ENCODE data around the gene CERS6. TPM values are rescaled to one million over a fixed set of nuclear protein-coding genes. Genes with fewer than 3 reads are reported as not detected.

Gene CERS6
- total and polyA plus RNA-seq, 12 donors, result 5.0 to 110 (median 29.6) TPM

GRCh38 chr2:168612719-168613118, 156.6 kb downstream of the CERS6 start:
- Histone ChIP-seq H3K4me1 (replicated peaks in 1 of 2) (no peaks in the 10 kb centered on the region), H3K27ac (no peak overlapping the region), H3K27me3 (no peaks in the 10 kb centered on the region), H3K36me3 (replicated peaks in 1 of 2) (no peaks in the 10 kb centered on the region), H3K4me3 (no peak overlapping the region), H3K9me3 (replicated peaks in 1 of 3) (no peaks in the 10 kb centered on the region)
- intact Hi-C loops (cut with DNase I), result no loop called here
- no peak for DNase-seq
- TF ChIP-seq POLR2A (IDR thresholded peaks at IDR 0.05) (no peak), CTCF (IDR thresholded peaks at IDR 0.05) (no peak)
- WGBS, 4 donors, result 76 to 84% (median 82%) methylated on average over 2 of the region's 2 CpGs

- H3K27me3 ChIP-seq, result no peaks in the 10 kb centered on the region
- H3K36me3 ChIP-seq (replicated peaks in 1 of 2), result no peaks in the 10 kb centered on the region
- no peak for DNase-seq
- no peak for TF ChIP-seq POLR2A (IDR thresholded peaks at IDR 0.05)
- TF ChIP-seq CTCF (IDR thresholded peaks at IDR 0.05), result no peak
- intact Hi-C loops (cut with DNase I), result no loop called here
- whole genome bisulfite sequencing, 4 donors, result 90 to 100% (median 98%) methylated on average over 2 of the region's 2 CpGs
- H3K4me3 ChIP-seq, result no peak overlapping the region
- no peaks in the 10 kb centered on the region for H3K4me1 ChIP-seq (replicated peaks in 1 of 2)
- H3K27ac ChIP-seq, result no peak overlapping the region
- no peaks in the 10 kb centered on the region for H3K9me3 ChIP-seq (replicated peaks in 1 of 3)
Measured at GRCh38 chr2:168613551-168613950, 157.5 kb downstream of the CERS6 start.

- DNase-seq, result no peak
- intact Hi-C loops (cut with DNase I), result no loop called here
- WGBS, 4 donors, result 61 to 65% (median 63%) methylated on average over 3 of the region's 3 CpGs
- no peaks in the 10 kb centered on the region for H3K36me3 ChIP-seq (replicated peaks in 1 of 2)
- no peaks in the 10 kb centered on the region for H3K4me1 ChIP-seq (replicated peaks in 1 of 2)
- no peaks in the 10 kb centered on the region for H3K27me3 ChIP-seq
- no peaks in the 10 kb centered on the region for H3K9me3 ChIP-seq (replicated peaks in 1 of 3)
- TF ChIP-seq POLR2A (IDR thresholded peaks at IDR 0.05), result no peak
- no peak for TF ChIP-seq CTCF (IDR thresholded peaks at IDR 0.05)
- no peak overlapping the region for H3K4me3 ChIP-seq
- H3K27ac ChIP-seq, result no peak overlapping the region
Measured at GRCh38 chr2:168614172-168615018, 158.3 kb downstream of the CERS6 start.

- Histone ChIP-seq H3K9me3 (replicated peaks in 1 of 3) (no peaks in the 10 kb centered on the region), H3K27ac (no peak overlapping the region), H3K4me3 (no peak overlapping the region), H3K36me3 (replicated peaks in 1 of 2) (no peaks in the 10 kb centered on the region), H3K27me3 (no peaks in the 10 kb centered on the region), H3K4me1 (replicated peaks in 1 of 2) (no peaks in the 10 kb centered on the region)
- intact Hi-C loops (cut with DNase I), result no loop called here
- no peak for DNase-seq
- TF ChIP-seq CTCF (IDR thresholded peaks at IDR 0.05) (no peak), POLR2A (IDR thresholded peaks at IDR 0.05) (no peak)
- WGBS, 4 donors, result 94 to 97% (median 97%) methylated on average over 2 of the region's 2 CpGs
Measured at GRCh38 chr2:168620554-168620953, 164.5 kb downstream of the CERS6 start.
